Activated CD4-positive, alpha-beta T cell treated with anti-CD3 and anti-CD28 coated beads for 24 hours (primary cell): ENCODE measurements around the gene CELA2B.
A peak's percentile ranks its signal among the peaks of the same experiment; 100 is the strongest.

Source experiments
- DNase-seq, 2 donors: peaks; one replicate each; pipeline ENCODE4 v3.0.0-alpha.2; 2020; ENCODE audit warnings: low read depth in 2 of 2

CELA2B gene

DNA sequence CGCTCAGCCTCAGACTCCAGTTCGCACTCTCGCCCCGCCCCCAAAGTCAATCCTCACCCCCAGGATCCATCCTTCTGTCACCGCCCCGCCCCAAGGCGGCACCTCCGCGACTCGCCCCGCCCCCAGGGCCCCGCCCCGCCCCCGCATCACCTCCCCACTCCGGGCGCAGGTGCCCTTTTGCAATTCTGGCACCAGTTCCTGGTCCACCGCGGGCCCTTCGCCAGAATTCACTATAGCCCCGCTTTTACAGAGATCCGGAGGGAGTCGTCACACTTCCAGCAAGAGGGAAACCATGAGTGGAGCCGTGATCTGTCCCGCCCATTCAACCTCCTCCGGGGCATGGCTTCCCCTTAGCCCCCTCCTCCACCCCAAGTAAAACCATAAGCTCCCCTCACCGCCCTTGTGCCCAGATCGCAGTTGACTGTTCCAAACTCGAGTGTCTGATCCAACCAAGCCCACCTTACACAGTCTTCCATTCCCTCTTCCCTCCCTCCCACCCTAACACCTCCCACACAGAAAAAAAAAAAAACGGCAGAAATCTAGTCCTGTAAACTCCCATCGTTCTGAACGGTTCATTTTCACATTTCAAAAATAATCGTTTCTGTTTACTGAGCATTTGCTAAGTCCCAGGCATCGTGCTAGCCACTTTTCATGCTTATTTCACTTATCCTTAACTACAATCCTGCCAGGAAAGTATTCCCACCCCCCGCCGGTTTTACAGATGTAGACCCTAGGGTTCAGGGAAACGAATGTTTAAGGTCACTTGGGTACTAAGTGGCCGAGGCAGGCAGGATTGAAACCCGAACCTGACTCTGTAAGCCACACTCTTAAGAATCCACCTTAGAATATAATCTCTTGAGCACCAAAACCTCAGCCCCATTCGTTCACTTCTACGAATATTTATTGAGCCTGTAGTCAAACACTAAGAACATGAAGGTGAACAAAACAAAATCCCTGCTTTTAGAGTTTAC is 49.4 kb downstream of the CELA2B start:
- no peak for DNase-seq

DNA sequence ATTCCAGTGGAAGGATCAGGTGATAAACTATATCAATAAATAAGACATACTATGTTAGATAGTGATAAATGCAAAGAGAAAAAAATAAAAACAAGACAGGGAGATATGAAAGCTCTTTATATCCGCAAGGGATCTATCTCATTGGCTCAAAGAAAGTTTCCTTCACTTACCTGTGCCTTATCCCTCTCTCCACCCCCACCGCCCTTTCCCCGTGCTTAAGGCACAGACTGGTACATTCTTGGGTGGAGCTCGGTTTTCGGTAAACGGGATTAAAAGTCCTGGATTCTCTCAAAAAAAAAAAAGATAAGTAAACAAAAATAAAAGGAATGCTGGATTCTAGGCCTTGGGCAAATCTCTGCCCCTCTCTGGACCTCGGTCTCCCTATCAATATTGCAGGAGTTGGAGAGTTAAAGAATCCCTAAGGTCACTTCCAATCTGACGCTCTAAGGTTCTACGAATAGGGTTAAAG is 50.2 kb downstream of the CELA2B start:
- DNase-seq: no peak

DNA sequence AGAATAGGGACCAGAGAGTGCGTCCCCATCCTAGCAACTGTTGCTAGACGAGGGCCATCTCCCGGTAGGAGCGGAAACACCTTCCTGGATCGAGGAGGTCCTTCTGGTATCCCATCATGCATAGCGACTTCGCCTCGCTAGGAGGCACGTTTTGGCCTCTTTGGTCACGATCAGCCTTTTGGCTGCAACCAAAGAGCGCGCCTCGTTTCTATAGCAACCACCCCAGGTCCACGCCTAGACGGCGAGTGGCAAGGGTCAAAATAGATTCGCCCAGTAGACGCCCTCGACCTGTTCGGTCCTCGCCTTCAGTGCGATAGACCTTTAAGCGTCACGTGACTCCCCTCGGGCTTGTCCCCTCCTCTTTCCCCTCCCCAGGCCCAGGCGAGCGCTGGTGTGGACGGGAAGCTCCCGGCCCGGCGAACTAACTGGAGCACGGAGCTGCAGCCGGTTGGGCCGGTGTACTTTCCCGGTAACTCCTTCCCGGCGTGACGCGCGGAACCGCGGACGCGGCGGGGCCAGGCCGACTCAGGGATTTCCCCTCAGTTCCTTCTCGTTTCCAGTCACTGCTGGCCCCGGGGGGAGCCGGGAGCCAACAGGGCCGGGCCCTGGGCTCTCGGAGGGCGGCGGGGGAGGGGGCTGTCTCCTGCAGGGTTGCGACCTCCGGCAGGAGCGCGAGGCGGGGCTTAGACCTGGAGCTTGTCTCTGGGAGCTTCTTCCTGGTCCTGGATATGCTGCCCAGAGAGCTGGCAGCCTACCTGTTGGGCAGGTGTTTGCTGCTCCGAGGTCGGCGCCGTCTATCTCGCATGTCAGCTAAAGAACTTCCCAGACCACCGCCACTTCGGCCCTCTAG is 50.8 kb downstream of the CELA2B start, which contains the start of gene DNAJC16:
TSS of gene DNAJC16 (plus strand) at position 359 of the 850 bp plus-strand sequence. CDS start 2,258 bp downstream, outside the sequence.
- DNase-seq: peak; percentile 93 to 94

DNA sequence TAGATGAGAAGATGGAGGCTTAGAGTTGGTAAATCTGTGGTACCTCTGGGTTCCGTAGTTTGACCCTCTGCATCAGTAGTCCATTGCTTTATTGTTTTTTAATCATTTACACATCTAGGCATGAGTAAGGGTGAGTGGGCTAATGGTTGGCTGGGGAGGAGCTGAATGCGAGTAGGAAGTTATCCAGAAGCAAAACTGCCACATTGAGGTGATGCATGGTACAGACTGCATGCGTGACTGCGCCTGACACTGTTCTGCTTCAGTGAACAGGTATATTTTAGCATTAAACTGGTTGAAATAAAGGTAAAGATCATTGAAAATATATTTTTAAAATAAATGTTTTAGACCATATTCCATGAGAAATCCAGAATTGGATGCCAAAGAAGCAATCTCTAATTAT is 55.1 kb downstream of the CELA2B start:
- DNase-seq: no peak

DNA sequence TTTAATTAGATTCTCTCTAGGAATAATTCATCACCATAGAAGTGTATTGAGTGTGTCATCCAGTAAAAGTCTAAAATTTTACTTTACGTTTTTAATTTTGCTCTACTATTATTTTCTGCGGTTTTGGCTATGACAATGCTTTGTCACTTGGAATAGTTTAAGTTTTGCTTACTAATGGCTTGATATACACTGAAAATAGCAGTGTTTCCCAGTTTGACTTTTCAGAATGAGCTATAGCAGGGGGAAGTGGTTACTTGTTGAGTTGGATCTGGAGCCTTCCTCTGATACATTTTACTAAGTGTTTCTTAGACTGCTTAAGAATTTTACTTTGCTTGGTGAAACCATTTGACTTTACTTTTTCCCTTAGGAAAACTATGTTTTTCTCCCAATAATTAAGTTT is 55.8 kb downstream of the CELA2B start:
- DNase-seq: no peak

DNA sequence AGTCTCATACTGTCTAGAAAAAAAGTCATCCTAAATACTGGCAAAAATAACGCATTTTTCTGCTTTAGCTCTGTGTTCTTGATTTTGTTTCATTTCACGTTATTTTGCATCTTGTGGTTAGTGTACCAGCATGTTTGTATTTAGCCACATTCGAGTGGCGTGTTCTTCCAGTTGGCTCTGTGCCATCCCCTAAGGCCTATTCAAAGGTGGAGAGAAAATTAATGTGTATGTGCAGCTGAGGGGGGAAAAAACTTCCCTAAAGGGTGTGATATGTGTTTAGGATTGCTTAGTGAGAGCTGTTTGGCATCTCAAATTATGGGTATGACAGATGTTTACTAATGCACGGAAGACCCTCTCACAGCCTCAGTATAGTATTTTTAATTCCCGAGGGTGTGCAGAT is 62.9 kb downstream of the CELA2B start:
- no peak for DNase-seq

DNA sequence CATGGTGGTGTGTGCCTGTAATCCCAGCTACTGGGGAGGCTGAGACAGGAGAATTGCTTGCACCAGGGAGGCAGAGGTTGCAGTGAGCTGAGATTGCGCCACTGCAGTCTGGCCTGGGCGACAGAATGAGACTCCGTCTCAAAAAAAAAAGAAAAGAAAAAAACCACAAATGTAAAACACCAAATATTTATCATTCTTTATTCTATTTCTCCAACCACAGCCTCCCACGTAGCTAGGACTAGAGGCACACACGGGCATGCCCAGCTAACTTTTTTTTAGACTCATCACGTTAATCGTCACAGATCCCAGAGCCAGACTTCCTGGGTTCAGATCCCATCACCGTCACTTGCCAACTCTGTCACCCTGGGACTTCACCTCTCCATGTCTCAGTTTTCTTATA is 64.3 kb downstream of the CELA2B start:
- DNase-seq: no peak
